DMS 273 treated with DMSO at 0.1 percent for 48 hours (cell line): ENCODE measurements around the gene VAPB.

Experiments used
- DNase-seq: peaks from one replicate; lab custom pipeline; 2025; lab: John Stamatoyannopoulos, UW

Gene VAPB

GRCh38 chr20:58463256-58463655 lies 74.2 kb downstream of the VAPB start:
- DNase-seq: no peak

GRCh38 chr20:58464838-58465237 lies 75.8 kb downstream of the VAPB start:
- DNase-seq: no peak

- no peak for DNase-seq
Measured at GRCh38 chr20:58466095-58466708, 77.2 kb downstream of the VAPB start.

GRCh38 chr20:58466729-58467571 lies 77.9 kb downstream of the VAPB start:
- DNase-seq: no peak

- no peak for DNase-seq
Measured at GRCh38 chr20:58467572-58468527, 78.8 kb downstream of the VAPB start.

- DNase-seq: no peak
Measured at GRCh38 chr20:58469616-58470015, 80.6 kb downstream of the VAPB start.

- no peak for DNase-seq
Measured at GRCh38 chr20:58470336-58471192, 81.5 kb downstream of the VAPB start.

GRCh38 chr20:58471193-58472164 lies 82.5 kb downstream of the VAPB start:
- no peak for DNase-seq

GRCh38 chr20:58472273-58473018 lies 83.4 kb downstream of the VAPB start:
- no peak for DNase-seq

GRCh38 chr20:58473453-58474425 lies 84.7 kb downstream of the VAPB start:
- DNase-seq: no peak

- no peak for DNase-seq
Measured at GRCh38 chr20:58475466-58475865, 86.4 kb downstream of the VAPB start.

- DNase-seq: no peak
Measured at GRCh38 chr20:58478141-58478805, 89.2 kb downstream of the VAPB start.

- no peak for DNase-seq
Measured at GRCh38 chr20:58479726-58480440, 90.9 kb downstream of the VAPB start.

- DNase-seq: peak; percentile 79
Measured at GRCh38 chr20:58480551-58481336, 91.7 kb downstream of the VAPB start.

GRCh38 chr20:58481481-58482021 lies 92.5 kb downstream of the VAPB start:
- DNase-seq: no peak

- DNase-seq: no peak
Measured at GRCh38 chr20:58482416-58482815, 93.4 kb downstream of the VAPB start.
